Ovary (tissue), 9 donors: ENCODE data around the gene CETN3. TPM values are rescaled to one million over a fixed set of nuclear protein-coding genes. Genes with fewer than 3 reads are reported as not detected.

ENCODE experiments used
- DNase-seq, 5 donors: peaks; one replicate each; pipeline ENCODE4 v3.0.0-alpha.2; 2019 to 2020
- H3K27ac ChIP-seq, 2 donors: fragments of 200-600 bp; one replicate each; pipeline versions ENCODE4 v1.5.1 to v1.8.0; 2019 to 2022
- H3K27me3 ChIP-seq: fragments of 200-600 bp; one replicate; pipeline ENCODE4 v1.8.0; 2022
- H3K36me3 ChIP-seq: fragments of 200-600 bp; sonication (generic); one replicate; pipeline ENCODE4 v1.5.1; 2019
- H3K4me1 ChIP-seq: one replicate; pipeline ENCODE4 v1.8.1; 2013; ENCODE audit warnings: mild to moderate bottlenecking, moderate library complexity; ENCODE audit not compliant: insufficient read depth
- H3K4me3 ChIP-seq: fragments of 200-600 bp; sonication (generic); one replicate; pipeline ENCODE4 v1.5.1; 2017
- H3K9me3 ChIP-seq, 2 donors: fragments of 200-600 bp in 1 of 2; sonication (generic) in 1 of 2; one replicate each; pipeline versions ENCODE4 v1.5.1 to v1.8.1; 2013 to 2019; ENCODE audit warnings: mild to moderate bottlenecking in 1 of 2, moderate library complexity in 1 of 2
- CTCF ChIP-seq, 3 donors: fragments of 450-650 bp in 2 of 3; fragments of 200-600 bp in 1 of 3; IDR thresholded peaks; one replicate each; pipeline versions ENCODE4 v1.5.1 to v1.8.0; 2016 to 2022; ENCODE audit warnings: antibody characterized with exemption in 3 of 3, mild to moderate bottlenecking in 1 of 3
- EP300 ChIP-seq: sonication (generic); formaldehyde crosslinking; IDR thresholded peaks from one replicate; pipeline ENCODE4 v1.6.1; 2017; ENCODE audit warnings: antibody characterized with exemption
- POLR2A ChIP-seq: fragments of 450-650 bp; IDR thresholded peaks from one replicate; pipeline ENCODE4 v1.6.1; 2017; ENCODE audit warnings: antibody characterized with exemption, mild to moderate bottlenecking, moderate library complexity
- WGBS, 3 donors: extraction: QIAGEN DNeasy Blood & Tissue Kit in 1 of 3; methylation state at CpG; one replicate each; pipeline versions ENCODE4 v1.1.5 to v1.1.7; 2013 to 2017; 5-methylcytosine and 5-hydroxymethylcytosine counted together
- intact Hi-C, 4 donors: fragments of 100-400 bp; cut with DNase I; formaldehyde crosslinking; loops; one replicate each; pipeline versions ENCODE4 v1.11.0 to v1.15.1; 2022 to 2023
- polyA plus RNA-seq, 2 donors: library from polyadenylated mRNA; stranded (reverse); fragments of 200-250 nt in 1 of 2; fragments of 350-450 nt in 1 of 2; fragmentation: Illumina TruSeq in 1 of 2; extraction: RNeasy Lipid Tissue Mini Kit (QIAGEN cat#74804) in 1 of 2; gene quantifications; one replicate each; pipeline ENCODE4 v1.2.3, GENCODE V29; 2013 to 2014
- total RNA-seq, 7 donors: library from RNA; depleted of rRNA in 2 of 7; stranded (reverse); fragments of >200 nt in 2 of 7; fragmentation: NEBNext Ultra II Directional in 3 of 7; extraction: Animal tissue kit (Norgen Biotek cat#: 25700) in 3 of 7; gene quantifications; one replicate each; pipeline versions ENCODE4 v1.1.0 to v1.2.4, GENCODE V29; 2016 to 2023
- donor health status: DM: no; HTN: no; CAD: no; lungs with moderate emphysema.
- donor health status: DM: no; HTN: no; CAD: no.
- donor health status: Bipolar disorder and iron deficiency.
- donor health status: DM: yes; HTN: yes; CAD: no.
- donor health status: DM: no; HTN: no; CAD: no.
- donor health status: DM: yes; HTN: yes; CAD: no.

The CETN3 gene
- total and polyA plus RNA-seq, 9 donors = 9.2 to 36.9 (median 26.5) TPM

GRCh38 chr5:90418214-90418613 is 8.7 kb upstream of the CETN3 start:
- no peak for TF ChIP-seq POLR2A
- TF ChIP-seq CTCF (IDR thresholded peaks at IDR 0.05) = no peak
- TF ChIP-seq EP300 = no peak
- no peaks in the 10 kb centered on the region for H3K4me1 ChIP-seq
- H3K4me3 ChIP-seq = no peak overlapping the region
- intact Hi-C loops = no loop called here
- H3K36me3 ChIP-seq = no peaks in the 10 kb centered on the region
- H3K27ac ChIP-seq = no peak overlapping the region
- H3K27me3 ChIP-seq = no peaks in the 10 kb centered on the region
- WGBS, 3 donors = 67 to 81% (median 81%) methylated on average over 1 of the region's 1 CpG
- DNase-seq = no peak
- H3K9me3 ChIP-seq = no peaks in the 10 kb centered on the region

- WGBS, 3 donors = 1% methylated on average over 10 of the region's 10 CpGs
- no peaks in the 10 kb centered on the region for H3K36me3 ChIP-seq
- peaks cover 2% of the 10 kb centered on the region for H3K4me1 ChIP-seq
- TF ChIP-seq EP300 = no peak
- no peak for TF ChIP-seq POLR2A
- TF ChIP-seq CTCF (IDR thresholded peaks at IDR 0.05) = no peak
- intact Hi-C loops = no loop called here
- peak overlapping the region; percentile 67 to 82 for H3K27ac ChIP-seq
- H3K4me3 ChIP-seq = peak overlapping the region; percentile 62
- H3K9me3 ChIP-seq = no peaks in the 10 kb centered on the region
- no peaks in the 10 kb centered on the region for H3K27me3 ChIP-seq
- DNase-seq = no peak
Measured at GRCh38 chr5:90410178-90410762, 714 bp upstream of the CETN3 start.

- Histone ChIP-seq H3K27ac (peak overlapping the region in 1 of 2 donors; percentile 98), H3K36me3 (no peaks in the 10 kb centered on the region), H3K9me3 (no peaks in the 10 kb centered on the region), H3K27me3 (no peaks in the 10 kb centered on the region), H3K4me3 (peak overlapping the region; percentile 81), H3K4me1 (peaks cover 2% of the 10 kb centered on the region)
- intact Hi-C loops = no loop called here
- no peak for DNase-seq
- TF ChIP-seq POLR2A (no peak), EP300 (no peak), CTCF (IDR thresholded peaks at IDR 0.05) (no peak)
- WGBS, 3 donors = 19 to 20% (median 20%) methylated on average over 14 of the region's 14 CpGs
Measured at GRCh38 chr5:90408571-90409317, 812 bp downstream of the CETN3 start.

- Histone ChIP-seq H3K27ac (no peak overlapping the region), H3K4me3 (no peak overlapping the region), H3K36me3 (no peaks in the 10 kb centered on the region), H3K9me3 (no peaks in the 10 kb centered on the region), H3K4me1 (peaks cover 2% of the 10 kb centered on the region), H3K27me3 (no peaks in the 10 kb centered on the region)
- no peak for DNase-seq
- intact Hi-C loops = no loop called here
- TF ChIP-seq POLR2A = no peak
- no peak for TF ChIP-seq EP300
- TF ChIP-seq CTCF (IDR thresholded peaks at IDR 0.05) = no peak
Measured at GRCh38 chr5:90406466-90406865, 3.1 kb downstream of the CETN3 start.
